22Rv1 (cell line): ENCODE measurements around the gene SOST.

Experiments
- CTCF ChIP-seq: fragments of 450-650 bp; IDR thresholded peaks from 2 replicates; pipeline ENCODE4 v1.5.1; 2017; ENCODE audit warnings: mild to moderate bottlenecking
- ZFX ChIP-seq: fragments of 450-650 bp; IDR thresholded peaks from 2 replicates; pipeline ENCODE4 v1.6.1; 2017; ENCODE audit warnings: antibody characterized with exemption, borderline replicate concordance

DNA sequence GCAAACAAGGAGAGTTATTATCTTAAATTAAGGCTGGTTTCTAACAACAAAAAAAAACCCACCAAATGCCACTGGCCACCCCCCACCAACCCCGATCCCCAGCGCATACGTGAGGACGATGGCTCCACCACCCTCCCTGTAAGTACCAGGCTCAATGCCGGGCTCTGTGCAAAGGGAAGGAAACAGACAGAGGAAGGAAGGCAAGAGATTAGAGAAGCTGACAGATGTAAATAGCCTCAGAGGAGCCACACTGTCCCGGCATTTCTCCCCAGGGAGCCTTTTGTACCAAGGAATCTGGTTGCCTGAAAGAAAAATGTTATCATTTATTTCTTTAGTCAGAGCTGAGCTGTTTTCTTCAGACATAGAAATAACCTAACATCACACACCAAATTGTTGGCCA lies 13.1 kb downstream of the SOST start:
- TF ChIP-seq CTCF (no peak), ZFX (no peak)
